Nephron progenitor cell (in vitro differentiated cells): ENCODE results near the gene FBXO15.

Experiments
- DNase-seq: peaks from one replicate; pipeline ENCODE4 v3.0.0; 2021
- H3K27ac Mint-ChIP-seq: 2 replicates; pipeline ENCODE4 v1.8.0; 2021; ENCODE audit warnings: mild to moderate bottlenecking, moderate library complexity, mixed read lengths
- H3K27me3 Mint-ChIP-seq: 2 replicates; pipeline ENCODE4 v1.8.0; 2021; ENCODE audit warnings: mild to moderate bottlenecking, low read depth, mixed read lengths; ENCODE audit not compliant: poor library complexity
- H3K36me3 Mint-ChIP-seq: 2 replicates; pipeline ENCODE4 v1.8.0; 2021; ENCODE audit warnings: low read depth, mixed read lengths
- H3K4me1 Mint-ChIP-seq: 2 replicates; pipeline ENCODE4 v1.8.0; 2021; ENCODE audit warnings: mixed read lengths
- H3K4me3 Mint-ChIP-seq: 2 replicates; pipeline ENCODE4 v1.8.0; 2021; ENCODE audit warnings: mild to moderate bottlenecking, moderate library complexity, mixed read lengths
- H3K9me3 Mint-ChIP-seq: 2 replicates; pipeline ENCODE4 v1.8.0; 2021; ENCODE audit warnings: mild to moderate bottlenecking, moderate library complexity, mixed read lengths
- CTCF ChIP-seq: fragments of 200-600 bp; sonication (generic); IDR thresholded peaks from 2 replicates; pipeline ENCODE4 v1.5.0; 2021; ENCODE audit warnings: antibody characterized with exemption

FBXO15 gene

GRCh38 chr18:74116633-74117554 lies 30.7 kb downstream of the FBXO15 start:
- DNase-seq = peak; percentile 10
- peaks cover 6% of the 10 kb centered on the region for H3K27me3 Mint-ChIP-seq
- H3K4me1 Mint-ChIP-seq = peaks cover 35% of the 10 kb centered on the region
- H3K4me3 Mint-ChIP-seq = no peak overlapping the region
- peaks cover 18% of the 10 kb centered on the region for H3K9me3 Mint-ChIP-seq
- peak; percentile 73 for TF ChIP-seq CTCF
- no peak overlapping the region for H3K27ac Mint-ChIP-seq
- H3K36me3 Mint-ChIP-seq = peaks cover 11% of the 10 kb centered on the region

GRCh38 chr18:74115046-74115445 lies 32.6 kb downstream of the FBXO15 start:
- DNase-seq = no peak
- H3K4me3 Mint-ChIP-seq = no peak overlapping the region
- peaks cover 15% of the 10 kb centered on the region for H3K36me3 Mint-ChIP-seq
- peaks cover 5% of the 10 kb centered on the region for H3K27me3 Mint-ChIP-seq
- peaks cover 34% of the 10 kb centered on the region for H3K9me3 Mint-ChIP-seq
- no peak for TF ChIP-seq CTCF
- H3K4me1 Mint-ChIP-seq = peaks cover 35% of the 10 kb centered on the region
- peak overlapping the region; percentile 51 for H3K27ac Mint-ChIP-seq

DNA sequence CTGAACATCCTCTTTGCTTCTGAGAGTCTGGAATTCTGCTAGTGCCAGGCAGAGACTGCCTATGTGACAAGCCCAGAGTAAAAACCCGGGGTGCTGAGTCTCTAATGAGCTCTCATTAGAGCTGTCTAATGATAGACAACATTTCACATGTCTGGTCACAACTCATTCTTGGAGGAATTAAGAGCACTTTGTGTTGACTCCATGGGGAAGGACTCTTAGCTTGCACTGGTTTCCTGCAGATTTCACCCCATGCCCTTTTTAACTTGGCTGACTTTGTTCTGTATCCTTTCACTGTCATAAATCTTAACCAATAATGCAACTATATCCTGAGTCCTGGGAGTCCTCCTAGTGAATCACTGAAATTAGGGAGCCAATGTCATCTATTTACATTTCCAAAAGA lies 33.5 kb downstream of the FBXO15 start:
- Mint-ChIP-seq H3K27me3 (peaks cover 2% of the 10 kb centered on the region), H3K36me3 (peaks cover 18% of the 10 kb centered on the region), H3K27ac (peak overlapping the region; percentile 51), H3K9me3 (peaks cover 40% of the 10 kb centered on the region), H3K4me1 (peaks cover 29% of the 10 kb centered on the region), H3K4me3 (no peak overlapping the region)
- TF ChIP-seq CTCF = no peak
- DNase-seq = no peak

GRCh38 chr18:74113711-74114110 lies 33.9 kb downstream of the FBXO15 start:
- peaks cover 21% of the 10 kb centered on the region for H3K36me3 Mint-ChIP-seq
- DNase-seq = no peak
- H3K9me3 Mint-ChIP-seq = peaks cover 44% of the 10 kb centered on the region
- peak overlapping the region; percentile 9 for H3K4me3 Mint-ChIP-seq
- peaks cover 28% of the 10 kb centered on the region for H3K4me1 Mint-ChIP-seq
- no peak for TF ChIP-seq CTCF
- no peak overlapping the region for H3K27ac Mint-ChIP-seq
- peaks cover 2% of the 10 kb centered on the region for H3K27me3 Mint-ChIP-seq

GRCh38 chr18:74110976-74111375 lies 36.7 kb downstream of the FBXO15 start:
- Mint-ChIP-seq H3K4me3 (no peak overlapping the region), H3K27ac (no peak overlapping the region), H3K27me3 (no peaks in the 10 kb centered on the region), H3K4me1 (peaks cover 19% of the 10 kb centered on the region), H3K9me3 (peaks cover 61% of the 10 kb centered on the region), H3K36me3 (peaks cover 27% of the 10 kb centered on the region)
- DNase-seq = no peak
- TF ChIP-seq CTCF = no peak

DNA sequence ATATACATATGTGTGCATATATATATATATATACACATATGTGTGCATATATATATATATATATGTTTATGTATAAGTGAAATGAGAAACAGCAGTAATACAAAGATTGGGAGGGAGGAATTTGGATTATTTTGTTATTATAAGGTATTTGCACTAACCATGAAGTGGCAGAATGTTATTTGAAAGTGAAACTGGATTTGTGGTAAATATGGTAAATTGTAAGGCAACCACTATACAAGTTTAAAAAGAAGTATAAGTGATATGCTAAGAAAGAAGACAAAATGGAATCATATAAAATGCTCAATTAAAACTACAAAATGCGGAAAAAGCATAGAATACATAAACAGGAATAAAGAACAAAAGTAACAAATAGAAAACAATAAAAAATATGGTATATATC lies 37.5 kb downstream of the FBXO15 start:
- Mint-ChIP-seq H3K27me3 (no peaks in the 10 kb centered on the region), H3K4me3 (no peak overlapping the region), H3K36me3 (peaks cover 27% of the 10 kb centered on the region), H3K9me3 (peaks cover 61% of the 10 kb centered on the region), H3K27ac (no peak overlapping the region), H3K4me1 (peaks cover 17% of the 10 kb centered on the region)
- DNase-seq = no peak
- no peak for TF ChIP-seq CTCF
